HepG2 (cell line): Measurements from ENCODE around the gene AFAP1L2. TPM values are rescaled to one million over a fixed set of nuclear protein-coding genes. Genes with fewer than 3 reads are reported as not detected.

Source experiments
- ATAC-seq: fragments of 200-7000 bp; cut with Tn5 transposase; 3 replicates; pipeline ENCODE4 v1.9.1; 2020; ENCODE audit warnings: mild to moderate bottlenecking, moderate library complexity
- BruUV-seq: library from RNA; stranded (reverse); fragments of 400-500 nt; replicated peaks from 2 replicates; lab custom pipeline; 2021; lab: Mats Ljungman, UMichigan
- CTCF ChIA-PET: fragments of 300-600 bp; formaldehyde crosslinking; extraction: SDS; loops from one replicate; lab custom pipeline; 2021; ENCODE audit warnings: low total read pairs, inconsistent platforms, low intra/inter-chr PET ratio; lab: Yijun Ruan, JAX
- POLR2A ChIA-PET: fragments of 350-600 bp; sonication (Branson Sonifier 250); formaldehyde crosslinking; loops from one replicate; lab custom pipeline; 2020; ENCODE audit warnings: antibody characterized with exemption, inconsistent platforms; lab: Yijun Ruan, JAX
- DNase-seq: peaks from one replicate; pipeline ENCODE4 v3.0.0-alpha.2; 2015; ENCODE audit warnings: low spot score
- FAIRE-seq: peaks from 3 replicates; lab custom pipeline; 2011; peaks lifted over from hg19 to GRCh38; lab: Jason Lieb, UNC
- H2AFZ ChIP-seq: one replicate; pipeline ENCODE4 v1.6.1; 2011; ENCODE audit warnings: low read length, inconsistent platforms
- H3K27ac ChIP-seq: fragments of 300-600 bp; 3 replicates; pipeline ENCODE4 v1.8.0; 2011; ENCODE audit warnings: mixed run types, mild to moderate bottlenecking, mixed read lengths, low read length, inconsistent platforms; ENCODE audit not compliant: insufficient read depth; ENCODE audit errors: extremely low read length
- H3K27me3 ChIP-seq, 2 experiments: fragments of 200-600 bp in 1 of 2; 2 replicates in 1 of 2; 3 replicates in 1 of 2; pipeline versions ENCODE4 v1.6.0 to v1.8.0; 2011; ENCODE audit warnings: low read length in 2 of 2, mild to moderate bottlenecking in 2 of 2, moderate library complexity in 2 of 2, inconsistent platforms in 1 of 2; ENCODE audit not compliant: insufficient read depth in 2 of 2, control insufficient read depth in 1 of 2
- H3K36me3 ChIP-seq, 2 experiments: fragments of 200-600 bp in 1 of 2; replicated peaks in 1 of 2; 2 replicates in 1 of 2; 3 replicates in 1 of 2; pipeline versions ENCODE4 v1.5.1 to v1.8.0; 2011; ENCODE audit warnings: low read length in 2 of 2, inconsistent platforms in 1 of 2; ENCODE audit not compliant: insufficient read depth in 2 of 2, control insufficient read depth in 1 of 2
- H3K4me1 ChIP-seq: 2 replicates; pipeline ENCODE4 v1.5.1; 2012; ENCODE audit warnings: low read length, inconsistent platforms; ENCODE audit not compliant: insufficient read depth
- H3K4me2 ChIP-seq: 2 replicates; pipeline ENCODE4 v1.6.0; 2011; ENCODE audit warnings: low read depth, low read length, inconsistent platforms
- H3K4me3 ChIP-seq, 3 experiments: fragments of 200-600 bp in 1 of 3; sonication (generic), shearing (Covaris generic) in 1 of 3; replicated peaks in 1 of 3; 2 replicates each; pipeline ENCODE4 v1.5.1; 2011 to 2016; ENCODE audit warnings: low read length in 3 of 3, inconsistent platforms in 2 of 3, low read depth in 2 of 3, mild to moderate bottlenecking in 2 of 3, control low read depth in 1 of 3, mixed read lengths in 1 of 3; ENCODE audit not compliant: insufficient read depth in 1 of 3
- H3K79me2 ChIP-seq: one replicate; pipeline ENCODE4 v1.6.1; 2011; ENCODE audit warnings: low read length, inconsistent platforms; ENCODE audit not compliant: insufficient read depth
- H3K9ac ChIP-seq: 2 replicates; pipeline ENCODE4 v1.6.0; 2011; ENCODE audit warnings: mild to moderate bottlenecking, low read depth, low read length, inconsistent platforms; ENCODE audit not compliant: insufficient read depth
- H3K9me3 ChIP-seq: 2 replicates; pipeline ENCODE4 v1.5.1; 2012; ENCODE audit warnings: mild to moderate bottlenecking, low read length
- H4K20me1 ChIP-seq: 2 replicates; pipeline ENCODE4 v1.6.0; 2011; ENCODE audit warnings: inconsistent platforms, mild to moderate bottlenecking, low read length, moderate library complexity; ENCODE audit not compliant: insufficient read depth
- AKAP8 ChIP-seq: sonication (generic); formaldehyde crosslinking; IDR thresholded peaks from 2 replicates; pipeline ENCODE4 v1.5.1; 2020; ENCODE audit warnings: mild to moderate bottlenecking, missing genetic modification reagents
- CEBPG ChIP-seq: IDR thresholded peaks from 2 replicates; pipeline ENCODE4 v1.6.1; 2016
- HNRNPH1 ChIP-seq: fragments of 200-400 bp; formaldehyde crosslinking; optimal IDR thresholded peaks from 2 replicates; pipeline ENCODE3; 2017; ENCODE audit warnings: mild to moderate bottlenecking, low read depth, low read length
- HNRNPLL ChIP-seq: fragments of 200-400 bp; formaldehyde crosslinking; IDR thresholded peaks from 2 replicates; pipeline ENCODE4 v1.6.1; 2017; ENCODE audit warnings: mild to moderate bottlenecking, low read depth, low read length; ENCODE audit not compliant: poor library complexity, severe bottlenecking
- KLF6 ChIP-seq: IDR thresholded peaks from 2 replicates; pipeline ENCODE4 v1.8.0; 2016; ENCODE audit warnings: missing biosample characterization, missing genetic modification reagents
- NFE2L1 ChIP-seq: sonication (generic); formaldehyde crosslinking; IDR thresholded peaks from 2 replicates; pipeline ENCODE4 v1.4.0; 2020; ENCODE audit warnings: missing genetic modification reagents, mild to moderate bottlenecking, borderline replicate concordance
- SIX1 ChIP-seq: sonication (generic); formaldehyde crosslinking; IDR thresholded peaks from 2 replicates; pipeline ENCODE4 v1.4.0; 2020; ENCODE audit warnings: missing genetic modification reagents, borderline replicate concordance
- ZNF274 ChIP-seq: sonication (generic); formaldehyde crosslinking; IDR thresholded peaks from 2 replicates; pipeline ENCODE4 v1.5.1; 2020; ENCODE audit warnings: mild to moderate bottlenecking, missing genetic modification reagents
- ZNF34 ChIP-seq: sonication (generic); formaldehyde crosslinking; IDR thresholded peaks from 2 replicates; pipeline ENCODE4 v1.4.0; 2020; ENCODE audit warnings: mild to moderate bottlenecking, missing genetic modification reagents, borderline replicate concordance
- ZNF775 ChIP-seq: sonication (generic); formaldehyde crosslinking; IDR thresholded peaks from 2 replicates; pipeline ENCODE4 v1.4.0; 2020; ENCODE audit warnings: missing genetic modification reagents, mild to moderate bottlenecking, moderate library complexity, borderline replicate concordance
- ZSCAN9 ChIP-seq: IDR thresholded peaks from 2 replicates; pipeline ENCODE4 v1.6.1; 2016; ENCODE audit warnings: borderline replicate concordance
- WGBS: methylation state at CpG from one replicate; pipeline ENCODE4 v1.1.6; 2017; ENCODE audit warnings: low lambda C conversion rate; 5-methylcytosine and 5-hydroxymethylcytosine counted together
- in situ Hi-C: cut with HindIII; loops from 2 replicates; pipeline ENCODE4 v1.10.0; 2017; ENCODE audit warnings: low pct_unique_long_range_greater_than_20kb; ENCODE audit not compliant: extremely low pct_ligation_motif_present
- intact Hi-C: fragments of 100-400 bp; cut with micrococcal nuclease; formaldehyde crosslinking; loops from one replicate; pipeline ENCODE4 v1.10.0; 2022; ENCODE audit not compliant: unreplicated experiment
- polyA plus RNA-seq, 8 experiments: library from polyadenylated mRNA; depleted of rRNA in 3 of 8; stranded (reverse) in 7 of 8; unstranded in 1 of 8; fragments of >200 nt; fragmentation: Illumina TruSeq in 4 of 8; extraction: Trizol in 4 of 8; gene quantifications; 2 replicates each; pipeline versions ENCODE4 v1.2.1 to v1.2.3, GENCODE V29; 2011 to 2016; ENCODE audit warnings: low read depth in 4 of 8, missing spikeins in 1 of 8, mixed read lengths in 1 of 8; ENCODE audit not compliant: insufficient read depth in 1 of 8
- total RNA-seq, 5 experiments: library from RNA; depleted of rRNA; stranded (reverse); fragments of >200 nt; fragmentation: Illumina TruSeq; extraction: Trizol; gene quantifications; 2 replicates each; pipeline ENCODE4 v1.2.3, GENCODE V29; 2016; ENCODE audit warnings: low read depth in 1 of 5
- TF ChIP-seq, protein P1 (sequence below): fragments of 450-650 bp; IDR thresholded peaks from 2 replicates; pipeline ENCODE4 v1.6.1; 2017
- TF ChIP-seq, protein P2 (sequence below): sonication (generic); formaldehyde crosslinking; IDR thresholded peaks from 2 replicates; pipeline ENCODE4 v1.5.0; 2020; ENCODE audit warnings: mild to moderate bottlenecking, missing genetic modification reagents

Gene AFAP1L2
- total and polyA plus RNA-seq, 2 of the 13 experiments (the other 11 are each of a cell fraction or from before 2014, with no cell fraction given), result not detected

DNA sequence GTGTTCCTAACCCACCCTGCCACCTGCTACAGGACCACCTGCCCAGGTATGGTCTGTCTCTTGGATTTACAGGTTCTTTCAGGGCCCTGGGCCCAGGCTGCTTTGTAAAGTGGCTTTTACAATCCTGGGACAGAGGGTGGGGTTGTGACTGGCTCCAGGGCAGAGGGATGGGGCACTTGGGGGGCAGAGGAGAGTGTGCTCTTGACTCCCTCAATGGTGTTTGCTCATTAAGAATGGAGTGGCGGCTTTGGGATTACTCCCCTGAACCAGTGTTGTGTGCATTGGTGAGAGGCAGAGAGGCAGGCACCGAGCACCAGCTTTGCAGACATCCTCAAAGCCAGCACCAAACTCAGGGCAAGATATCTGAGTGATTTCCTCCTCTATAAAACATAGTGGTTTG is 121.8 kb downstream of the AFAP1L2 start:
- DNase-seq, result no peak
- H3K4me2 ChIP-seq, result no peak overlapping the region
- intact Hi-C loops, result no loop called here
- in situ Hi-C loops, result no loop called here
- no peaks in the 10 kb centered on the region for H4K20me1 ChIP-seq
- ChIA-PET CTCF (no interaction called here), POLR2A (no interaction called here)
- peaks cover 6 to 37% of the 10 kb centered on the region in 2 experiments; a peak in 4 of 5 replicates for H3K27me3 ChIP-seq
- no peak overlapping the region for H3K4me3 ChIP-seq
- H3K27ac ChIP-seq, result no peak overlapping the region
- BruUV-seq, result no TSS peak
- no peaks in the 10 kb centered on the region for H3K9me3 ChIP-seq
- WGBS, result 12% methylated on average over 2 of the region's 2 CpGs
- no peak overlapping the region for H3K9ac ChIP-seq
- no peak overlapping the region for H2AFZ ChIP-seq
- no peak for ATAC-seq
- FAIRE-seq, result no peak
- H3K4me1 ChIP-seq, result no peaks in the 10 kb centered on the region
- TF ChIP-seq ZSCAN9 (CRISPR knock-in tag) (no peak), AKAP8 (CRISPR knock-in tag) (no peak), CEBPG (no peak), KLF6 (CRISPR knock-in tag) (no peak), HNRNPLL (no peak), NFE2L1 (CRISPR knock-in tag) (no peak), HNRNPH1 (no peak), ZNF775 (CRISPR knock-in tag) (no peak), ZNF34 (no peak), SIX1 (CRISPR knock-in tag) (no peak), ZNF274 (CRISPR knock-in tag) (no peak)
- TF ChIP-seq, protein P1, sequence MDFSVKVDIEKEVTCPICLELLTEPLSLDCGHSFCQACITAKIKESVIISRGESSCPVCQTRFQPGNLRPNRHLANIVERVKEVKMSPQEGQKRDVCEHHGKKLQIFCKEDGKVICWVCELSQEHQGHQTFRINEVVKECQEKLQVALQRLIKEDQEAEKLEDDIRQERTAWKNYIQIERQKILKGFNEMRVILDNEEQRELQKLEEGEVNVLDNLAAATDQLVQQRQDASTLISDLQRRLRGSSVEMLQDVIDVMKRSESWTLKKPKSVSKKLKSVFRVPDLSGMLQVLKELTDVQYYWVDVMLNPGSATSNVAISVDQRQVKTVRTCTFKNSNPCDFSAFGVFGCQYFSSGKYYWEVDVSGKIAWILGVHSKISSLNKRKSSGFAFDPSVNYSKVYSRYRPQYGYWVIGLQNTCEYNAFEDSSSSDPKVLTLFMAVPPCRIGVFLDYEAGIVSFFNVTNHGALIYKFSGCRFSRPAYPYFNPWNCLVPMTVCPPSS, result no peak
- TF ChIP-seq, protein P2, sequence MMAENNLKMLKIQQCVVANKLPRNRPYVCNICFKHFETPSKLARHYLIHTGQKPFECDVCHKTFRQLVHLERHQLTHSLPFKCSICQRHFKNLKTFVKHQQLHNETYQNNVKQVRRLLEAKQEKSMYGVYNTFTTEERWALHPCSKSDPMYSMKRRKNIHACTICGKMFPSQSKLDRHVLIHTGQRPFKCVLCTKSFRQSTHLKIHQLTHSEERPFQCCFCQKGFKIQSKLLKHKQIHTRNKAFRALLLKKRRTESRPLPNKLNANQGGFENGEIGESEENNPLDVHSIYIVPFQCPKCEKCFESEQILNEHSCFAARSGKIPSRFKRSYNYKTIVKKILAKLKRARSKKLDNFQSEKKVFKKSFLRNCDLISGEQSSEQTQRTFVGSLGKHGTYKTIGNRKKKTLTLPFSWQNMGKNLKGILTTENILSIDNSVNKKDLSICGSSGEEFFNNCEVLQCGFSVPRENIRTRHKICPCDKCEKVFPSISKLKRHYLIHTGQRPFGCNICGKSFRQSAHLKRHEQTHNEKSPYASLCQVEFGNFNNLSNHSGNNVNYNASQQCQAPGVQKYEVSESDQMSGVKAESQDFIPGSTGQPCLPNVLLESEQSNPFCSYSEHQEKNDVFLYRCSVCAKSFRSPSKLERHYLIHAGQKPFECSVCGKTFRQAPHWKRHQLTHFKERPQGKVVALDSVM (CRISPR knock-in tag), result no peak
- H3K36me3 ChIP-seq, result no peaks in the 10 kb centered on the region
- H3K79me2 ChIP-seq, result no peaks in the 10 kb centered on the region
